ENCODE data around the gene FGF14.

Gene FGF14

DNA sequence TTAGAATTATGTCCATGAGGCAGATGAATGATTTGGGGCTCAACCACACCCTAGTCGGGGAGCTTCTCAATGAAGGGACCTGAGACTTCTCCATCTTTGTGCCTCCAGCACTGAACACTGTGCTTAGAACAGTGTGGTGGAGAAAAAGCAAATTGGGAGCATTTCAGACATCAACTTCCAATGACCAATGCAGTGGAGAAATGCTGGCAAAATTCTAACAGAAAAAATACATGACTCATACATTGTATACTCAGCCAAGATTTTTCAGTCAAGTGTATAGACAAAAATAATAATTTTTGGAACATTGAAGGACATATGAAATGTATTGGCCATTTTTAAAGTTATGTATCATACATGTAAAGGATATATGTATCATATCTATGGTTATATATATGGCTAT, 134.7 kb downstream of the FGF14 start:
- H3K4me3 ChIP-seq (ENCODE audit: low read length) = no peak overlapping the region
- no peak for DNase-seq (ENCODE audit: low read depth)
- TF ChIP-seq, protein P1, sequence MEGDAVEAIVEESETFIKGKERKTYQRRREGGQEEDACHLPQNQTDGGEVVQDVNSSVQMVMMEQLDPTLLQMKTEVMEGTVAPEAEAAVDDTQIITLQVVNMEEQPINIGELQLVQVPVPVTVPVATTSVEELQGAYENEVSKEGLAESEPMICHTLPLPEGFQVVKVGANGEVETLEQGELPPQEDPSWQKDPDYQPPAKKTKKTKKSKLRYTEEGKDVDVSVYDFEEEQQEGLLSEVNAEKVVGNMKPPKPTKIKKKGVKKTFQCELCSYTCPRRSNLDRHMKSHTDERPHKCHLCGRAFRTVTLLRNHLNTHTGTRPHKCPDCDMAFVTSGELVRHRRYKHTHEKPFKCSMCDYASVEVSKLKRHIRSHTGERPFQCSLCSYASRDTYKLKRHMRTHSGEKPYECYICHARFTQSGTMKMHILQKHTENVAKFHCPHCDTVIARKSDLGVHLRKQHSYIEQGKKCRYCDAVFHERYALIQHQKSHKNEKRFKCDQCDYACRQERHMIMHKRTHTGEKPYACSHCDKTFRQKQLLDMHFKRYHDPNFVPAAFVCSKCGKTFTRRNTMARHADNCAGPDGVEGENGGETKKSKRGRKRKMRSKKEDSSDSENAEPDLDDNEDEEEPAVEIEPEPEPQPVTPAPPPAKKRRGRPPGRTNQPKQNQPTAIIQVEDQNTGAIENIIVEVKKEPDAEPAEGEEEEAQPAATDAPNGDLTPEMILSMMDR (conservative IDR thresholded peaks at IDR 0.05; ENCODE audit: low read length) = no peak

DNA sequence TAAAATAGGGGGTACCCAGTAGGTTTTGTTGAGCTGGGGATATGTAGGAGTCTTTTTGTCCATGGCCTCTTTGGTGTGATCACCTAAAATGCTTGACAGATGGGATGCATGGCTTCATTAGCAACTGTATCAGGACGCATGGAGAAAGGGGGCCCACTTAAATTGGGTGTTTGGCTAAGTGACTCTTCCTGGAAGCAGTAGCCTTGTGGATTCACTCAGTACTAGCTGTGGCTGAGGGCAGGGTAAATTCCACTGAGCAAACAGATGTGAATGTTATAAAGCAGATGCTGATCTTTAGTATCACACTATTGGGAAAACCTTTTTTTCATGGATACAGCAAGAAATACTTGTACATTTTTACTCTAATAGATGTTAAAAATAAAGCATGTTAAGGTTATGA, 140.0 kb downstream of the FGF14 start:
- no peak for DNase-seq (ENCODE audit: low read depth)
- no peak overlapping the region for H3K4me3 ChIP-seq (ENCODE audit: low read length)
- TF ChIP-seq, protein P1 (conservative IDR thresholded peaks at IDR 0.05; ENCODE audit: low read length) = no peak

DNA sequence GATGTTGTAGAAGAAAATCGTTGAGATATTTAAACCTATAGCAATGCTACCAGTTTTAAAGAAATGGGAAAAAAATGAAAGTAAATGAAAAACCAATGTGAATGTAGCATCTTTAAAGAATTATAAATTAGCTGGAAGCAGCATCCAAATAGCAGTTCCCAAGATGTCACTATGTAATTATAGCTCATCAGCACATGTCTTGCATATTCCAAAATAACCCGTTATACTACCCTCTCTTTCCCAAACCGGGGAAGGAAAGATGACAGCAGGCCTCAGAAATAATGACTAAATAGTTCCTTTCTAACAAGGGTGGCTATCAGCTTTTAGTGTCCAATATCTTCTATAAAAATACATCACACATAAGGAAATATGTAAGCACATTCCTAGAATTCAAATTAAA, 140.5 kb downstream of the FGF14 start:
- DNase-seq (ENCODE audit: low read depth) = no peak
- TF ChIP-seq, protein P1 (conservative IDR thresholded peaks at IDR 0.05; ENCODE audit: low read length) = no peak
- H3K4me3 ChIP-seq (ENCODE audit: low read length) = no peak overlapping the region

DNA sequence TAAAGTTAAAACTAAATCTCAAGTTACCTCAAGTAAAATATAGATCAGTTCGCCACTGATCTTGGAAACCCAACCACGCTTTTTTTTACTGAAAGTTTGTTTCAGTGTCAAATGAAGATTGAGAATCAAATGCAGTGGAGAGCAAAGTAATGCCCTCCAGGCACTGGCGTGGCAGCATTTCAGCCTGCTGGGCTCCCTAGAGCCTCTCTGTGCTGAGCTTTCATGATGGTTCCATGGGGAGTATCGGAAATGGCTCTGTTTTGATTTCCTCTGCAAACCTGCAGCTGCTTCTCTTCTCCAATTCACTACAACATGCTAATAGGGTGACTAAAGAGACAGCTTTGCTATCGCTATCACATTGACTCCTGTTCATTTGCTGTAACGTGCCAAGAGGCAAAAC, 141.6 kb downstream of the FGF14 start:
- DNase-seq (ENCODE audit: low read depth) = no peak
- H3K4me3 ChIP-seq (ENCODE audit: low read length) = no peak overlapping the region
- TF ChIP-seq, protein P1 (conservative IDR thresholded peaks at IDR 0.05; ENCODE audit: low read length) = no peak

DNA sequence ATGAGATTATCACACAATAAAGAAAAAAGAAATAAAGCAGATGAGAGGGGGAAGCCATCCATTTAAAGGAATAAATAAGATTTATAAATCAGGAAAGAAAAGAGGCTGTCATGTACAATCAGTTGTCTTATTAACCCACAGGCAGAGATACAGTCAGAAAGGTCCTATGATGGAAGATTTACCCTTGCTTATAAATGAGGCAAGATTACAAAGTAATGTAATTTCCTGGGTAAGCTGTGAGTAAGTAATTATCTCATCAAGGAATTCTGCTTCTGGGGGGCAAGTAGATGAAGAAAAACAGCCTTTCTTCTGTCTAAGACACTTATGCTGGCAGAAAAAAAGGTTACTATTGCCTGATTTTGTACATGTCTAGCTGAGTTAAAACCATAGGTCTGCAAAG, 146.4 kb downstream of the FGF14 start:
- H3K4me3 ChIP-seq (ENCODE audit: low read length) = no peak overlapping the region
- TF ChIP-seq, protein P1 (conservative IDR thresholded peaks at IDR 0.05; ENCODE audit: low read length) = no peak
- DNase-seq (ENCODE audit: low read depth) = no peak

DNA sequence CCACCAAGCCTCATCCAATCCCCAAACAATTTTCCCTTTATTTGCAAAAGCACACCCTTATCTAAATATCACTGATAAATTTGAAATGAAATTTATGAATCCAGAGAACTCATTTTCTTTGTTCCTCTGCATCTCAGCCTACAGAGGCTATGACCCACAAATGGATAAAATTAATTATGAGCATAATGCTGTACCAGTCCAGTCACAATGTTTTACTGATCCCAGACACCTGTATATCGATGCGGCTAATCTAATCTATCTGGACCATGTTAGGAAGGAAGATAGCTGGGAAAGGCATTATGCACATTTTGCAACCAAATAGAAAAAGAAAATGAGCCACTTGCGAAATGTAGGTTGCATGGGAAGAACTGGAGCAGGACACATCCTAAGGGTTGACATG, 150.0 kb downstream of the FGF14 start:
- DNase-seq (ENCODE audit: low read depth) = no peak
- no peak overlapping the region for H3K4me3 ChIP-seq (ENCODE audit: low read length)
- TF ChIP-seq, protein P1 (conservative IDR thresholded peaks at IDR 0.05; ENCODE audit: low read length) = no peak

DNA sequence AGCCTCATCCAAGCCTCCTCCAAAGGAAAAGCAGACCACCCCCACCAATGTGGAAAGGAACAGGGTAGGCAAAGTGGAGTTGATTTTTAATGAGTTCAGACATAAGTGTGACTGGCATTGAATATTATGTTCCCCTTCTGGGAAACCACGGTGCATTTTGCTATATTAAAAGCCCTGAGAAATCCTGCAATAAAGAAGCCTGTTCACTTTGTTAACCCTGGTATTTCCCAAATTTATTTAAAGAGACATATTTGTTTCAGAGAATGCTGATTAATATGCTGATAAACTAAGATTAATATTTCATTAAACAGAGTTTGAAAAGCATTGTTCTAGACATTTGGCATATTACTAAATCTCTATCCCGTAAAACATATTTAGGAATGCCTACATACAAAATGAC, 151.4 kb downstream of the FGF14 start:
- no peak for DNase-seq (ENCODE audit: low read depth)
- no peak overlapping the region for H3K4me3 ChIP-seq (ENCODE audit: low read length)
- TF ChIP-seq, protein P1 (conservative IDR thresholded peaks at IDR 0.05; ENCODE audit: low read length) = no peak
